ENCODE measurements around the gene ENTPD8.
"Not testable (repeated sequence)": the region's sequence is repeated elsewhere in the genome, so short reads cannot be mapped to it uniquely, and the experiment has no call there.

Gene ENTPD8

DNA sequence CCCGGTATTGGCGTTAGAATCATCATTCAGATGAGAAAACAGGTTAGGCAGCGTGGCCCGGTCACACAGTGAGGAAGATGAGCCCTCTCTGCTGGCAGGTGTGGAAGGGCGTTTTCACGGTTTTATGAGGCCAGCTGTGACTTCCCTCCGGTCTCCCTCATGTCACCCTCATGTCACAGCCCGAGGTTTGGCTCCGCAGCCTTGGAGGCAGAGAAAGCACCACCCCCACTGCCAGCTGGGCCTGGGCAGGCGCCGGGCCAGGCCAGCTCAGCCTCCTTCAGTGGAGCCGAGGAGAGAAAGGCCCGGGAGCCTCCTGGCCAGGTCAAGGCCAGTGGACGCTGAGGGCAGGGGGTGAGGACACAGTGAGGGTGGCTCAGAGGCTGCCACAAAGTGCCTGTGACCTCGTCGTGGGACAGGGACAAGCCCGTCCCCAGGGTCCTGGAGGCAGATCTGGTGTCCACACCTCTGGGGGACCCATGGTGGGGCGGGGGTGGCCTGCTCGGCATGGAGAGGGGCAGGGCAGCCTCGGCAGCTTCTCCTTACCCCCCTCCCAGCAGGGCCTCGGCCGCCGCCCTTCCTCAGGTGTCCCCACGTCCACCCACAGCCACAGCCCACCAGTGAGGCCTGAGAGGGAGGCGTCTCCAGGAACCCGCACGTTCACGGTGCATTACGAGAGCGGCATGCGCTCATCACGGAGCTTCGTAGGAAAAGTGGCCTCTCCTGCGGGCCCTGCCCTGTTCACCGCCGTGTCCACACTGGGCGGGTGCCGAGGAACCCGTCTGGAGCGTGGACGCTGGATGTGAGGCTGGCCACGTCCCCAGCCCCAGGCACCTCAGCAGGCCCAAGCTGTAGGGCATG, 50.4 kb downstream of the ENTPD8 start:
- DNase-seq: no peak

DNA sequence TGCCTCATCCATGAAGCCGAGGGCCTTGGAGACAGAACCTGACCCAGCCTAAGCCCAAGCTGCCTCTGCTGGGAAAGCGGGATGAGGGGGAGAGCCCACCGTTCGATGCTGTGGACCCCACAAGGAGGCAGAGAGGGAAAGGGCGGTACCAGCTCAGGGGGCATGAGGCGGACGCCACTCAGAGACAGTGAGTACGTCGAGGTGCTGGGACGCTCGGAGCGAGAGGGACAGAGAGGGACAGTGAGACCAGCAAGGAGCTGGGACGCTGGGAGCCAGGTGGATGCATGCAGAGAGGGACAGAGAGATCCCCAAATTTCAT, 51.8 kb downstream of the ENTPD8 start:
- no peak for DNase-seq

DNA sequence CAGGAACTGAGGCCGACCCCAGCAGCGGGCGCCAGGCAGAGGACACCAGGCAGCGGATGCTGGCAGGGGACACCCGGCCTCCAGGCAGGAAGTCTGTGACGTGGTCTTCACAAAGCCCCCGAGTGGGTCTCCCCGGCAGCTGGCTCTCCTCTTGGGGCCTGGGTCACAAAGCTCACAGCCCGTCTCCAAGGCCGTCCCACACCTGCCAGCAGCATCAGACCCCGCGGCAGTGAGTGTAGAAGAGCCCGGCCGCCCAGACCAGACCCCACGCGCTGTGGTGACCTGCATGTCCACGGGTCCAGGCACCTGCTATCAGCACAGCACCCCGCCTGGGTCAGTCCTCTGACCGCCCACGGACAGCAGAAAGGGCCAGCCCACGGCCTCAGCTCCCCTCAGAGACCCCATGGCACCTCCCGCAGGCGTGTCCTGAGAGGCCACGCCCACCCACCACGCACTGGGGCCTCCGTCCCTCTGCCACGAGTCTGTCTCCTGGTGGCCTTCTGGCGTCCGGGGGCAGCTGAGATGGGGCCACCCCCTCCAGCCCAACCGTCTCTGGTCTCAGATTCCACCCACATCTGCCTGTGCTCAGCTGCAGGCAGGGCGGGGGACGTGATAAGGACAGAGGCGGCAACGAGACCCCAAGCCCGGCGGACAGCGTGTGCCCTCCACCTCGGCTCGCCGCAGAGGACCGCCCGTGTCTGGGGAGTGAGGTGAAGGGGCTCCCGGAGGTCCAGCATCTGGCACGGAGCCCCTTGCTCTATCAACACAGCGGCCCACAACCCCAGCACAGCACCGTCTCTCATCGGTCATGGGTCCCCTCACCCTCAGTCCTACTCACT, 52.3 kb downstream of the ENTPD8 start:
- no peak for DNase-seq

DNA sequence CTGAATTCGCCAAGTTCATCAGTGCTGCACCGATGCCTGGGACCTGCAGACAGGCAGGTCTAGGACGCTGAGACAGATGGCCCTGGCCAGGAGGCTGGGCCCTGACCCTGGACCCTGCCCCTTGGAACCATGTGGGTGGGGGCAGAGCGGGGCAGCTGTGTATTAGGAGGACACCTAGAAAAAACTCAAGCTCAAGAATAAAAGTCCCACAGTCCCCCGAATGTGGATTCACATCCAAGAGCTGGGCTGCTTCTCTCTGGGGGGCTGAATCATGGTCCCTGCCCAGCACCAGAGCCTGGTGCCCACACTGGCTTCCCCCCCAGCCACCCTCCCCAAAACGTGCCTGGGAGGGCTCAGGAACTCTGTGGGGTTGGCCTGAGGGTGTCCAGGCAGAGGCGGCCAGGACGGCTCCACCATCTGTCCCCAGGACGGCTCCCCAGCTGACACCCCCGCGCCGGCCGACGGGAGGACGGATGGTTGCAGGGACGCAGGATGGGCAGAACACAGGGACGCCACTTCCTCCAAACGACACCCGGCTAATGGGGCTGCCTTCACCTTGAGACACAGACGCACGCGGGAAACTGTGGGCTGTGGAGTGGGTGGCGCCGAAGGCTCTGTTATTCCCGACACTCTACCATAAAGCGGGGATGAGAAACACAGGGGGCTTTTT, 53.1 kb downstream of the ENTPD8 start:
- no peak for DNase-seq

DNA sequence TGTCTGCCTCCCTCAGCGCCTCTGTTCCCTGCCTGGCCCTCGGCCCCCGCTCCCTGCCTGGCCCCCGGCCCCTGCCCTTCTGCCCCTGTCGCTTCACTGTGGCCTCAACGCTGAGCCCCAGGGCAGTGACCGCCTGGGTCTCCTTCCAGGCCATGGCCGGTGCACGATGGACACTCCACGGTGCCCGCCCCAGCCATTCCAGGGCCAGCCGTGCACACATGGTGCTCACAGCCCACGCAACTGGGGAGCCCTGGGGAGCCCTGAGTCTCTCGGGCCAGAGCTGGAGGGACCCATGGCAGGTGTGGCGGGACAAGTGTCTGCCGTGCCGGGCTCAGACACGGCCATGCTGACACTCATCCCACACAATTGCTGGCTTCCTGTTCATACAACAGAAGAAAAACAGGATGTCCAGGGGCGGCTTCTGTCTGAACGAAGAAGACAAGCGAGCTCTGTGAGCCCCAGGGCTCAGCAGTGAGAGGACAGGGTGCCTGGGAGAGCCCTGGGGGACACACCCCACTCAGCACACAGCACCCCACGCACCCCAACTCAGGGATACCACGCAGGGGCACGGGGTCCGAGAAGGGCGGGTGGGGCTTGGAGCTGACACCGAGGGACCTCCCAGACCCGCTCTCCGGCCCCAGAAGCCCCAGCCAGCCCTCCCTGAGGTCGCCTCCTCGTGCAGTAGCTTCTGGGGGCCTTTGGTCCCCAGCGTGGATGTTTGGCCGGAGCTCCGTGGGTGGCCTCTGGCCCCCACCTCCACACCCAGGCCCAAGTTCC, 53.9 kb downstream of the ENTPD8 start:
- peak; percentile 39 for DNase-seq

DNA sequence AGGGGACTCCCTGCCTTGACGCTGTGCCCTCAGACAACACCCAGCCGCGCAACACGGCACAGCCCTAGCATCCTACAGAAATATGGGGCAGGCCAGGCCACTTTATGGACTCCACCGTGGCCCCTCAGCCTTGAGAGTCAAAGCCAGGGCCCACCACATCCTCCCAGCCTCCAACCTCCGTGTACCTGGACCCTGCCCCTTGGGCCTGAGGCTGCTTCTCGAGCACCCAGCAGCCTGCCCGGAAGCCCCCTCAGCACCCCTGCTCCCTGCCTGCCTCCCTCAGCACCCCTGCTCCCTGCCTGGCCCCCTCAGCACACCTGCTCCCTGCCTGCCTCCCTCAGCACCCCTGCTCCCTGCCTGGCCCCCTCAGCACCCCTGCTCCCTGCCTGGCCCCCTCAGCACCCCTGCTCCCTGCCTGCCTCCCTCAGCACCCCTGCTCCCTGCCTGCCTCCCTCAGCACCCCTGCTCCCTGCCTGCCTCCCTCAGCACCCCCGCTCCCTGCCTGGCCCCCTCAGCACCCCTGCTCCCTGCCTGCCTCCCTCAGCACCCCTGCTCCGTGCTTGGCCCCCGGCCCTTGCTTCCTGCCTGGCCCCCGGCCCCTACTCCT, 54.5 kb downstream of the ENTPD8 start:
- not testable (repeated sequence) for DNase-seq

DNA sequence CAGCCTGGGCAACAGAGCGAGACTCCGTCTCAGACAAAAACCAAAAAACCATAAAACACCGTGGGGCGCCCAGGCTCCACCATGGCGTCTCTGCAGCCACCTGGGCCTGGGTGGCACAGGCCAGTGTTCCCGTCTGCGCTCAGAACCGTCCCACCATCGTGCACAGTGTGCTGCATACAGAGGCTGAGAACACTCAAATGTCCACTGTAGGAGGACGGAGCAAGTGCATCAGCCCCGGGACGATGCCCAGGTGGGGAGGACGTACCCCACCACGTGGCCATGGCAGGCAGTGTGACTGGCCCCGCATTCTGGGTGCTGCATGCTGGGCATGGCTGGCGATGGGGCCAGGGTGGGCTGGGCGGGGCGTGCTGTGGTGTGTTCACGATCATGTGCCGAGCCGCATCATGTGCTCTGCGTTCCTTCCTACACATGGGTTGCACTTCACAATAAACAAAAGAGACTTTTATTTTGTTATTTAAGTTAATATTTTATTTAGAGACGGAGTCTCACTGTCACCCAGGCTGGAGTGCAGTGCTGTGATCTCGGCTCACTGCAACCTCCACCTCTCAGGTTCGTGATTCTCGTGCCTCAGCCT, 56.0 kb downstream of the ENTPD8 start:
- DNase-seq: no peak
